H9 (cell line): ENCODE data around the gene RHOXF2B. TPM values are rescaled to one million over a fixed set of nuclear protein-coding genes. Genes with fewer than 3 reads are reported as not detected.
"Not testable (repeated sequence)": the region's sequence is repeated elsewhere in the genome, so short reads cannot be mapped to it uniquely, and the experiment has no call there.

ENCODE experiments used
- DNase-seq: peaks from one replicate; pipeline ENCODE4 v3.0.0-alpha.2; 2017
- H2AFZ ChIP-seq: one replicate; pipeline ENCODE4 v1.6.1; 2013; ENCODE audit warnings: mild to moderate bottlenecking, low read length, control low read depth, moderate library complexity
- H2AK5ac ChIP-seq: 2 replicates; pipeline ENCODE4 v1.6.1; 2013; ENCODE audit warnings: low read length, control low read depth, mixed read lengths; ENCODE audit not compliant: insufficient read length
- H2BK120ac ChIP-seq: one replicate; pipeline ENCODE4 v1.6.1; 2013; ENCODE audit warnings: low read depth, mild to moderate bottlenecking, low read length, control low read depth, inconsistent platforms; ENCODE audit not compliant: poor library complexity, severe bottlenecking
- H2BK12ac ChIP-seq: 2 replicates; pipeline ENCODE4 v1.6.1; 2013; ENCODE audit warnings: low read length, control low read depth, mixed read lengths, low read depth; ENCODE audit not compliant: insufficient read length
- H2BK15ac ChIP-seq: 2 replicates; pipeline ENCODE4 v1.6.1; 2013; ENCODE audit warnings: low read depth, low read length, control low read depth
- H2BK20ac ChIP-seq: one replicate; pipeline ENCODE4 v1.6.1; 2013; ENCODE audit warnings: low read depth, mild to moderate bottlenecking, low read length, control low read depth, inconsistent platforms; ENCODE audit not compliant: poor library complexity, severe bottlenecking
- H2BK5ac ChIP-seq: 2 replicates; pipeline ENCODE4 v1.6.1; 2013; ENCODE audit warnings: low read length, control low read depth, mixed read lengths; ENCODE audit not compliant: insufficient read length
- H3K14ac ChIP-seq: 2 replicates; pipeline ENCODE4 v1.6.1; 2013; ENCODE audit warnings: low read length, control low read depth; ENCODE audit not compliant: insufficient read depth
- H3K18ac ChIP-seq: 2 replicates; pipeline ENCODE4 v1.6.1; 2013; ENCODE audit warnings: low read depth, mild to moderate bottlenecking, mixed read lengths, low read length, control low read depth; ENCODE audit not compliant: insufficient read length
- H3K23ac ChIP-seq: 2 replicates; pipeline ENCODE4 v1.6.1; 2013; ENCODE audit warnings: low read length, control low read depth, mixed read lengths, low read depth; ENCODE audit not compliant: insufficient read length
- H3K23me2 ChIP-seq: 2 replicates; pipeline ENCODE4 v1.6.1; 2013; ENCODE audit warnings: low read depth, mild to moderate bottlenecking, mixed read lengths, low read length, control low read depth; ENCODE audit not compliant: insufficient read length, poor library complexity, severe bottlenecking
- H3K27ac ChIP-seq: 2 replicates; pipeline ENCODE4 v1.5.1; 2013; ENCODE audit warnings: low read length, control low read depth, mixed read lengths, low read depth; ENCODE audit not compliant: insufficient read length
- H3K27me3 ChIP-seq: 2 replicates; pipeline ENCODE4 v1.6.1; 2013; ENCODE audit warnings: low read length, control low read depth, inconsistent platforms; ENCODE audit not compliant: insufficient read depth
- H3K4ac ChIP-seq: 2 replicates; pipeline ENCODE4 v1.6.1; 2013; ENCODE audit warnings: low read depth, mild to moderate bottlenecking, control low read depth, inconsistent platforms, low read length, moderate library complexity
- H3K4me1 ChIP-seq: 2 replicates; pipeline ENCODE4 v1.6.1; 2013; ENCODE audit warnings: low read length, control low read depth, inconsistent platforms; ENCODE audit not compliant: insufficient read depth
- H3K4me2 ChIP-seq: 2 replicates; pipeline ENCODE4 v1.6.1; 2013; ENCODE audit warnings: low read length, control low read depth, mixed read lengths; ENCODE audit not compliant: insufficient read length, insufficient read depth
- H3K56ac ChIP-seq: 2 replicates; pipeline ENCODE4 v1.6.1; 2013; ENCODE audit warnings: low read depth, mild to moderate bottlenecking, mixed read lengths, low read length, control low read depth; ENCODE audit not compliant: insufficient read length
- H3K79me1 ChIP-seq: 2 replicates; pipeline ENCODE4 v1.6.1; 2013; ENCODE audit warnings: low read depth, mild to moderate bottlenecking, moderate library complexity, low read length, control low read depth, inconsistent platforms; ENCODE audit not compliant: insufficient read depth, poor library complexity, severe bottlenecking
- H3K79me2 ChIP-seq: 2 replicates; pipeline ENCODE4 v1.6.1; 2013; ENCODE audit warnings: low read length, control low read depth, inconsistent platforms; ENCODE audit not compliant: insufficient read depth
- H3K9ac ChIP-seq: 2 replicates; pipeline ENCODE4 v1.6.1; 2013; ENCODE audit warnings: low read length, control low read depth, mixed read lengths; ENCODE audit not compliant: insufficient read length; ENCODE audit errors: extremely low read depth
- H3K9me3 ChIP-seq: one replicate; pipeline ENCODE4 v1.6.1; 2013; ENCODE audit warnings: low read depth, low read length, inconsistent platforms; ENCODE audit not compliant: control insufficient read depth
- H3T11ph ChIP-seq: one replicate; pipeline ENCODE4 v1.6.1; 2013; ENCODE audit warnings: mild to moderate bottlenecking, low read length, control low read depth, inconsistent platforms
- H4K20me1 ChIP-seq: one replicate; pipeline ENCODE4 v1.6.1; 2013; ENCODE audit not compliant: control insufficient read depth, insufficient read length, insufficient read depth
- H4K5ac ChIP-seq: 2 replicates; pipeline ENCODE4 v1.6.1; 2013; ENCODE audit warnings: low read depth, mild to moderate bottlenecking, mixed read lengths, low read length, control low read depth; ENCODE audit not compliant: insufficient read length
- H4K8ac ChIP-seq: replicated peaks from 2 replicates; pipeline ENCODE4 v1.6.1; 2013; ENCODE audit warnings: low read length, control low read depth, mixed read lengths, low read depth; ENCODE audit not compliant: insufficient read length
- H4K91ac ChIP-seq: 2 replicates; pipeline ENCODE4 v1.6.1; 2013; ENCODE audit warnings: low read depth, mild to moderate bottlenecking, moderate library complexity, mixed read lengths, low read length, control low read depth; ENCODE audit not compliant: insufficient read length
- H3K27ac Mint-ChIP-seq, 3 experiments: 2 replicates in 2 of 3; 3 replicates in 1 of 3; pipeline ENCODE4 v1.8.0; 2020 to 2021; ENCODE audit warnings: mixed read lengths in 3 of 3, mild to moderate bottlenecking in 1 of 3, moderate library complexity in 1 of 3
- H3K27me3 Mint-ChIP-seq: 2 replicates; pipeline ENCODE4 v1.8.0; 2021; ENCODE audit warnings: low read depth, mild to moderate bottlenecking, moderate library complexity, mixed read lengths
- H3K36me3 Mint-ChIP-seq, 3 experiments: 2 replicates in 2 of 3; 3 replicates in 1 of 3; pipeline ENCODE4 v1.8.0; 2020 to 2021; ENCODE audit warnings: low read depth in 3 of 3, mixed read lengths in 3 of 3; ENCODE audit not compliant: insufficient read depth in 1 of 3
- H3K4me1 Mint-ChIP-seq, 2 experiments: 2 replicates each; pipeline ENCODE4 v1.8.0; 2020; ENCODE audit warnings: mixed read lengths in 2 of 2
- H3K4me3 Mint-ChIP-seq, 2 experiments: 2 replicates in 1 of 2; 3 replicates in 1 of 2; pipeline ENCODE4 v1.8.0; 2020 to 2021; ENCODE audit warnings: mild to moderate bottlenecking in 2 of 2, mixed read lengths in 2 of 2, moderate library complexity in 1 of 2
- H3K9me3 Mint-ChIP-seq, 2 experiments: 2 replicates in 1 of 2; 3 replicates in 1 of 2; pipeline ENCODE4 v1.8.0; 2020; ENCODE audit warnings: mild to moderate bottlenecking in 2 of 2, mixed read lengths in 2 of 2, moderate library complexity in 1 of 2
- WGBS: extraction: QIAGEN DNeasy Blood & Tissue Kit; methylation state at CpG from one replicate; pipeline ENCODE4 v1.1.7; 2013; ENCODE audit warnings: missing lambda C conversion rate, low lambda C conversion rate, mixed read lengths; ENCODE audit not compliant: insufficient read length; ENCODE audit errors: extremely low coverage; 5-methylcytosine and 5-hydroxymethylcytosine counted together
- total RNA-seq: library from RNA; stranded (reverse); gene quantifications from 2 replicates; pipeline ENCODE4 v1.2.1, GENCODE V29; 2021

Gene RHOXF2B
- total RNA-seq, 1 experiment from 2014 or later = not detected

DNA sequence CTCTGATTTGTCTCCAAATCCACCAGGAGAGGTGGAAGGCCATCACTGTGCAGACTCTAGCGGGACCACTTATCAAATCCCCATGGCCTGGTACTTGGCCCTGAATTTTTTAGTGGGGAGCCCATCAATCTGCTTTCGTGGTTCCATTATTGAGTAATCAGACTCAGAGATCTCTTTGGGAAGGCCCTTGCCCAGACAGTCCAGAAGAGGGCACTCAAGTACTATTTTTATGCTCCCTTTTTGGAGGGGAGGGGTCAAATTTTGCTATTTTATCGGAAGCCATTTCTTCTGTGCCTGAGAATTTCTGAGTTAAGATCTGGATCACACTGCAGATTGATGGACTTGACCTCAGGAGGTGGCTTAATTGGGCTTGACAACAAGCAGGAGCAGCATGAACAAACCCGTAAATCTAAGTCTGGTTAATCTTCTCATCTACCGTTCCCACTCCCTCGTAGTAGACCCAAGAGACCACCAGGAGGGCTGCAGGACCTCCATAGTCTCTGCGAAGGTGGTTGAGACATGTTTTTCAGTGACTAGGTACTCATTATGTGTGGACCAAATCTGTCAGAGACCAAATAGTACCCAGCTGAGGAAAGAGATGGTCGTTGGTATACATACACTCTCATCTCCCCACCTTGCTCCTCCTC lies 38.3 kb downstream of the RHOXF2B start:
- H3K9ac ChIP-seq, H3K4me3 Mint-ChIP-seq, H3K56ac ChIP-seq, H3K18ac ChIP-seq, DNase-seq, H4K20me1 ChIP-seq, H2AK5ac ChIP-seq, H3K4me2 ChIP-seq, H3K27ac ChIP-seq, H2BK12ac ChIP-seq, H3K27me3 ChIP-seq, H3T11ph ChIP-seq, H3K23ac ChIP-seq, H2BK5ac ChIP-seq, H3K4me1 ChIP-seq, H3K27ac Mint-ChIP-seq, H2BK120ac ChIP-seq, H3K4ac ChIP-seq, H3K27me3 Mint-ChIP-seq, H3K79me2 ChIP-seq, H3K79me1 ChIP-seq, H2BK20ac ChIP-seq, H4K8ac ChIP-seq, H3K14ac ChIP-seq, H3K9me3 ChIP-seq, H2AFZ ChIP-seq, H4K5ac ChIP-seq, H3K23me2 ChIP-seq, H2BK15ac ChIP-seq, H4K91ac ChIP-seq: not testable (repeated sequence)
- Mint-ChIP-seq H3K4me1 (peaks cover 23% of the 10 kb centered on the region in 2 experiments), H3K36me3 (peaks cover 0 to 13% (median 5%) of the 10 kb centered on the region in 3 experiments), H3K9me3 (peaks cover 25 to 31% of the 10 kb centered on the region in 2 experiments)
- no CpG with 5 or more reads among the region's 8 CpGs for WGBS
